A549 (cell line): ENCODE results near the gene GRAP2. TPM values are rescaled to one million over a fixed set of nuclear protein-coding genes. Genes with fewer than 3 reads are reported as not detected.

Experiments
- ATAC-seq, 2 experiments: fragments of 200-7000 bp in 1 of 2; fragments of >200 bp in 1 of 2; cut with Nextera tagmentation in 1 of 2; cut with Tn5 transposase in 1 of 2; 3 replicates each; pipeline versions ENCODE4 v1.8.0 to v1.9.1; 2018 to 2020; ENCODE audit warnings: mild to moderate bottlenecking in 1 of 2, moderate library complexity in 1 of 2
- CTCF ChIA-PET: fragments of 300-600 bp; sonication (Branson Sonifier 250); formaldehyde crosslinking; extraction: SDS; loops from one replicate; lab custom pipeline; 2021; ENCODE audit warnings: antibody characterized with exemption, inconsistent platforms; lab: Yijun Ruan, JAX
- POLR2A ChIA-PET: fragments of 350-600 bp; formaldehyde crosslinking; extraction: SDS; loops from one replicate; lab custom pipeline; 2021; ENCODE audit warnings: antibody characterized with exemption, inconsistent platforms; lab: Yijun Ruan, JAX
- DNase-seq, 2 experiments: peaks; one replicate each; pipeline versions ENCODE4 v3.0.0 to v3.0.0-alpha.2; 2011 to 2016; ENCODE audit warnings: low read depth in 1 of 2, low spot score in 1 of 2
- FAIRE-seq: peaks from 2 replicates; lab custom pipeline; 2011; peaks lifted over from hg19 to GRCh38; lab: Jason Lieb, UNC
- H3K27ac ChIP-seq, 2 experiments: fragments of >200 bp; sonication (Bioruptor Twin); formaldehyde crosslinking; 3 replicates each; pipeline ENCODE4 v1.5.1; 2016 to 2017
- H3K4me1 ChIP-seq: fragments of >200 bp; sonication (Bioruptor Twin); formaldehyde crosslinking; 3 replicates; pipeline ENCODE4 v1.6.1; 2016
- H3K4me2 ChIP-seq: fragments of >200 bp; sonication (Bioruptor Twin); formaldehyde crosslinking; 3 replicates; pipeline ENCODE4 v1.6.1; 2016
- H3K4me3 ChIP-seq: fragments of >200 bp; sonication (Bioruptor Twin); formaldehyde crosslinking; 3 replicates; pipeline ENCODE4 v1.5.1; 2016
- H3K9me3 ChIP-seq: fragments of >200 bp; sonication (Bioruptor Twin); formaldehyde crosslinking; 3 replicates; pipeline ENCODE4 v1.6.1; 2016
- BHLHE40 ChIP-seq: IDR thresholded peaks from 2 replicates; pipeline ENCODE4 v1.6.1; 2012; ENCODE audit warnings: low read depth, low read length, inconsistent platforms
- CHD2 ChIP-seq: fragments of 150-350 bp; IDR thresholded peaks from 2 replicates; pipeline ENCODE4 v1.6.1; 2014; ENCODE audit warnings: low read length; ENCODE audit not compliant: partially characterized antibody
- CTCF ChIP-seq: fragments of >200 bp; sonication (Bioruptor Twin); formaldehyde crosslinking; IDR thresholded peaks from 3 replicates; pipeline ENCODE4 v1.5.1; 2016
- FOSB ChIP-seq: fragments of 250-450 bp; sonication (Bioruptor Pico); IDR thresholded peaks from 2 replicates; pipeline ENCODE4 v1.5.0; 2020; ENCODE audit warnings: mild to moderate bottlenecking, moderate library complexity
- FOSL2 ChIP-seq, 2 experiments: fragments of 450-650 bp in 1 of 2; fragments of >200 bp in 1 of 2; sonication (Bioruptor Twin) in 1 of 2; formaldehyde crosslinking; IDR thresholded peaks; 2 replicates each; pipeline versions ENCODE4 v1.5.0 to v1.6.1; 2016 to 2020; ENCODE audit warnings: mild to moderate bottlenecking in 1 of 2, moderate library complexity in 1 of 2
- FOXS1 ChIP-seq: fragments of 250-450 bp; sonication (Bioruptor Pico); IDR thresholded peaks from 2 replicates; pipeline ENCODE4 v1.5.0; 2020; ENCODE audit warnings: mild to moderate bottlenecking, moderate library complexity
- HDAC2 ChIP-seq: fragments of 200-600 bp; sonication (generic); IDR thresholded peaks from 2 replicates; pipeline ENCODE4 v1.6.1; 2016
- HES2 ChIP-seq: fragments of >200 bp; sonication (Bioruptor Twin); formaldehyde crosslinking; IDR thresholded peaks from 2 replicates; pipeline ENCODE4 v1.6.1; 2016
- HMGXB4 ChIP-seq: fragments of 250-450 bp; sonication (Bioruptor Pico); IDR thresholded peaks from 2 replicates; pipeline ENCODE4 v1.5.0; 2021; ENCODE audit warnings: mild to moderate bottlenecking, moderate library complexity, borderline replicate concordance
- HOXB5 ChIP-seq: fragments of 250-450 bp; sonication (Bioruptor Pico); IDR thresholded peaks from 2 replicates; pipeline ENCODE4 v1.5.0; 2020; ENCODE audit warnings: mild to moderate bottlenecking, moderate library complexity
- KDM1A ChIP-seq: fragments of 200-600 bp; sonication (generic); IDR thresholded peaks from 2 replicates; pipeline ENCODE4 v1.6.1; 2016; ENCODE audit warnings: low read depth, mild to moderate bottlenecking
- MAFK ChIP-seq: fragments of 450-650 bp; IDR thresholded peaks from 2 replicates; pipeline ENCODE4 v1.6.1; 2014; ENCODE audit not compliant: partially characterized antibody
- MAX ChIP-seq: IDR thresholded peaks from 2 replicates; pipeline ENCODE4 v1.6.1; 2012
- MAZ ChIP-seq: fragments of 150-350 bp; IDR thresholded peaks from 2 replicates; pipeline ENCODE4 v1.6.1; 2014; ENCODE audit warnings: antibody characterized with exemption, low read depth, low read length, borderline replicate concordance
- NR3C1 ChIP-seq: fragments of >200 bp; sonication (Bioruptor Twin); formaldehyde crosslinking; IDR thresholded peaks from 3 replicates; pipeline ENCODE4 v1.6.1; 2017
- PBX3 ChIP-seq: IDR thresholded peaks from 2 replicates; pipeline ENCODE4 v1.6.1; 2012
- POLR2AphosphoS2 ChIP-seq: conservative IDR thresholded peaks from 2 replicates; pipeline ENCODE4 v1.6.1; 2012; ENCODE audit warnings: low read length, improper control_type of control experiment, inconsistent platforms
- TP53 ChIP-seq: fragments of 250-450 bp; sonication (Bioruptor Pico); IDR thresholded peaks from 2 replicates; pipeline ENCODE4 v1.5.0; 2021; ENCODE audit warnings: mild to moderate bottlenecking, moderate library complexity
- WGBS: methylation state at CpG from one replicate; pipeline ENCODE4 v1.1.6; 2017; ENCODE audit errors: missing lambda C conversion rate; 5-methylcytosine and 5-hydroxymethylcytosine counted together
- polyA plus RNA-seq, 4 experiments: library from polyadenylated mRNA; depleted of rRNA in 3 of 4; stranded (reverse); fragments of >200 nt; fragmentation: RNase III in 1 of 4; extraction: RNeasy Plus Mini Kit Qiagen cat#74134 plus additional on column Dnase treatment in 1 of 4; gene quantifications; 2 replicates in 3 of 4; 3 replicates in 1 of 4; pipeline ENCODE4 v1.2.3, GENCODE V29; 2011 to 2017

GRAP2 gene
- polyA plus RNA-seq, 2 of the 4 experiments (the other 2 are of a cell fraction) = not detected

GRCh38 chr22:39995393-39996252, 94.7 kb downstream of the GRAP2 start (continued):
- TF ChIP-seq HMGXB4 (CRISPR knock-in tag) (no peak), FOSL2 (IDR thresholded peaks at IDR 0.05) (no peak), FOSL2 (CRISPR knock-in tag; IDR thresholded peaks at IDR 0.05) (no peak), FOXS1 (CRISPR knock-in tag) (no peak), MAZ (no peak), CHD2 (no peak)

- FAIRE-seq = no peak
These were observed 95.8 kb downstream of the GRAP2 start for GRCh38 chr22:39996732-39997131.

More at GRCh38 chr22:39996732-39997131, 95.8 kb downstream of the GRAP2 start:
- 46% methylated on average over 3 of the region's 3 CpGs for WGBS
- Histone ChIP-seq H3K9me3 (no peaks in the 10 kb centered on the region), H3K4me2 (no peak overlapping the region), H3K27ac (no peak overlapping the region), H3K4me3 (no peak overlapping the region), H3K4me1 (peaks cover 28% of the 10 kb centered on the region; the same call in 2 of the 3 replicates)
- no peak for TF ChIP-seq FOXS1 (CRISPR knock-in tag)
- no peak for TF ChIP-seq BHLHE40
- TF ChIP-seq HOXB5 (CRISPR knock-in tag) = no peak
- TF ChIP-seq NR3C1 = no peak
- TF ChIP-seq PBX3 = no peak
- TF ChIP-seq HES2 = no peak
- no peak for TF ChIP-seq TP53 (CRISPR knock-in tag)
- no peak for TF ChIP-seq FOSB
- no peak for TF ChIP-seq KDM1A
- TF ChIP-seq MAX = no peak
- TF ChIP-seq POLR2AphosphoS2 = no peak
- no peak for TF ChIP-seq MAFK
- no peak for TF ChIP-seq HMGXB4 (CRISPR knock-in tag)
- TF ChIP-seq HDAC2 = no peak
- TF ChIP-seq CTCF = no peak
- no peak for DNase-seq
- no peak for ATAC-seq
- POLR2A ChIA-PET = no interaction called here
- CTCF ChIA-PET = interaction anchor here (0.6 to 1.5 kb wide), 3 partner anchors 9 to 440 kb away, joined by 3 to 5 read pairs (median 3); no protein-coding TSS in a partner anchor
